Hypothalamus (tissue), 51 donors: ENCODE results near the gene SPHK2.

ENCODE experiments used
- DNase-seq, 51 donors: peaks; one replicate each; lab custom pipeline; 2025; lab: John Stamatoyannopoulos, UW

SPHK2 gene

DNA sequence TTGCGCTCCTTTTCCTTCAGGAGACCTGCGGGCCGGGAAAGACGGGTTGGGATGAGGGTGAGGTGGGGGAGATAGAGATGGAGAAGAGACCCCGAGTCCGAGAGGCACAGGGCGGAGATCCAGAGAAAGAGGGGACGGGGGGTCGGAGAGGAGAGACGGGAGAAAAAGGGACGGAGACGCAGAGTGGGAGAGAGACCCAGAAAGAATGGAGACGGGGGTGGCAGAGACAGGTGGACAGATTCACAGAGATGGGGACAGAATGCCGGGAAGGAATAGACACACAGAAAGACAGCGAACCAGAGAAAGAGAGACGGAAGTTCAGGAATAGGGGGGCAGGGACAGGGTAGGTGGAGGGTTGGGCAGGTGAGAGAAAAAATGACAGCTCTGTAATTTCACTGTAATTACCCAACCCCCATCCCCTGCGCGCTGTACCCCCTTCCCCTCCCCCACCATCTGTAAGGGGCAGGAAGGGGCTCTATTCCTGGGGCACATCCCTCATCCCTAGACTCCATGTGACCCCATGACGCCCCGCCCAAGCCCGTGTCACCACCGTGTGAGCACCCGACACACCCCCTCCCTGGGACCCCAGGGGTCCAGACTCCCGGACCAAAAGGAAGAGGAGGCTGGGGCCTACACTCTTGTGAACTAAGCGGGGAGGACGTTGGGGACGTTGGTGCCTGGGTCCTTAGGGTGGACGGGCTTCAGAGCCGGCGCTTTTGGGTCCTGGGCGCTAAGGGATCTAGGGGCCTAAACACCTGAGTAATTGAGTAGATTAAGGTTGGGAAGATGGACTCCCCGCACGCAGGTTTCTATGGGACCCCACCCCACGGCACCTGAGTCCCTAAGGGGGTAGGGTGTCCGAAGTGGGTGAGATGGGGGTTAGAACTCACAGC lies 16.9 kb downstream of the SPHK2 start:
- DNase-seq, result peak in 33 of 51 donors; percentile 14 to 71 (median 39)

DNA sequence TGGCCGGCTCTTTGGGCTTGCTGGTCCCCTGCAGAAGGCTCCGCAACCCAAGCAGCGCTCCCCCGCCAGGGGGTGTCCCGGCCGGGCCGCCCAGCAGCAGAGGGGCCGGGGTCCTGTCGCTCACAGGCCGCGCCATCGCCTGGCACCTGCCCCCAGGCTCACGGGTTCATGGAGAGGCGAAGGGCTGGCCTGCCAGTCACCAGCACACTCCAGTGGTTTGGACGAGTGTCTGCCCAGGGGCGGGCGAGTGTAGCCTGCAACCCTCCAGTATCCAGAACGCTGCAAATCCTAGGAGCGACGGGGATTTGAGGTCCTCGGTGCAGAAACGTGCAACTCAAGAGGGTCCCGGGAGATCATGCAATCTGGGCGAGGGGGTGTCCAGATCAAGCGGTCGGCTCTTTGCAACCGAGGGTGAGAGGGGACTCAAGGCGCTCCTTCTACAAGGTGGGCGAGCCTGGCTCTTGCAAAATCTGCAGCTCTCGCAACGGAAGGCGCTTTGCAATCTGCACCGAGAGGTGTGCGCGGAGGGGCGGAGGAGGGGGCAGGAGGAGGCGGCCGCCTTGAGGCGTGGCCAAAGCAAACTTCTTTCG lies 17.6 kb downstream of the SPHK2 start, which contains the start of gene DBP:
Gene DBP, minus strand, starts transcription at position 521 of the 590 bp plus-strand sequence. Its CDS starts 385 bp downstream, at position 136.
- DNase-seq, result peak in 21 of 51 donors; percentile 34 to 79 (median 66)

DNA sequence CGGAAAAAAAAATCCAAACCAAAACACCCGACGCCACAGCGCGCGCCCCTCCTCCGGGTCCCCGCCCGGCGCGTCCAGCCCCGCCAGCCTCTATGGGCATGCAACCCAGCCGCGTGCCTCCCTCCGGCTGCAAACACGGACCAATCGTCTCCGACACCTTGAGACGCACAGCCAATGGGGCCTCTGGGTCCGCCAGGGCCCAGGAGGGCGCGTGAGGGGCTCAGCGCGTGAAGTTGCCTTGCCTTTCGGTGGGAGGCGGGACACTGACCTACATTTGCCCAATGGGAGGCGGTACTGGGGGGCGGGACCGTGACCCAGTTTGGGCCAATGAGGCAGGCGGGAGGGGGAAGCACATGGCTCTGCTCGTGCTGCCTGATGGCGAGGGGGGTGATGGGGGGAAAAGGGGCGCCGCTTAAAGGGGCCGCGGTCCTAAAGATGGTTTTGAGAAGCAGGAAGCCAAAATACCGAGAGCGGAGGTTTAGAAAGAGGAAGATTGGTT lies 18.2 kb downstream of the SPHK2 start:
- DNase-seq, result peak; percentile 82 to 100 (median 99)

DNA sequence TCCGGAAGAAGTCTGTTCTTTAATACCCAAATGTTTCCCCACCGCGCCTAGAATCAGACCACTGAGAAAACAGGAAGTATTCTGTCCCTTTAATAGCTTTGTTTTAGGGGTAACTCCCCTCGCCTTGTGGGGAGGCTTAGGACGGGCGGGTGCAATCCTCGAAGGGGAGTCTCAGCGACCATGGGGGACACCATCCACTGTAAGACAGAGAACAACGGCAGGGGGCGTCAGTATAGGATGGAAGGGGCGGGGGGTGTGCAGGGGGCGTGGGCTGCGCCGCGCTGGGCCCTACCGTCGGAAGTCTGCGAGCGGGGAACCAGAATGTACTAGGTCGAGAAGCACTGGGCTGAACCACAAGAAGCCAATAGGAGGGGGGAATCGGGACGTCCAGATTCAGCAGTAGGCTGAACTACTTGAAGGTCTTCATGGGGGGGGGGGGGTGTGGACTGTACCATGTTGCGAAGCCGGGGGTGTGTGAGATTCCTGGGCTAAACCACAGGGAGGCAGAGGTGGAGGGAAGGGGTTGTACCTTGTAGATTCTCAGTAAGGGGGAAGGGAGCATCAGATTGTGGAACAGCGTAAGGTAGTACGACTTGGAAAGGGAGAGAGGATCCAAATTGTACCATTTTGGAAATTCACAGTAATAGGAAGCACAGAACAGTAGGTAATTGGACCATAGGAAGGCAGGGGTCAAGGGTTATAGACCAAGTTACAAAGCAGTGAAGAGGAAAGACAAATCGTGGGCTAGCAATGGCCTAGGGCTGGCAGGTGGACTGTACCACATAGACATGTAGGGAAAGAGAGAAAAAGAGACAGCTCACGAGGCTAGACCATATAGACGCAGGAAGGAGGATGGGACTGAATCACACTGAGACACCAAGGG lies 18.9 kb downstream of the SPHK2 start:
- DNase-seq, result peak; percentile 47 to 95 (median 81)

DNA sequence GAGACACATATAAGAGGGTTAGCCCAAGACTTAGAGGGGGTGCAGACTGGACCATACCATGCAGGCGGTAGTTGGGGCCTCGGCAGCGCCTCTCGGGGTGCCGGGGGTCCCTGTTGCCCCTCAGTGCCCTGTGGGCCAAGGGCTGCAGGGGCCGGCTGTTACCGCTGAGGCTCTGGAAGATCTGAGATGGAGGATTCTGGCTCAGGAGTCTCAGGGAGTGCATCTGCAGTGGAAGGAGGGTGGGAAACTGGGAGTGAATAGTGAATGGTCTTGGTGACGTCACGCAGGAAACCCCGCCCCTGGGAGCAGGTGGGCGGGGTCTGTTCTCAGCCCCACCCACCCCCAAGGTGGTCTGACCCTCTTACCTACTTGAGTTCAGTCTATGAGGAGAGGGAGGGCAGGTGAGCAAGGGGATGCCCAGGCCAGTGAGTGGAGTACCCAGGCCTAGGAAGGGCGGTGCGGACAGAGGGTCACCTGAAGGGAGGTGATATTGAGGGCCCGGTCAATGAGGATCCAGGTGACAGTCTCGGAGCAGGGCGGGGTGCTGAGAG lies 19.6 kb downstream of the SPHK2 start:
- DNase-seq, result peak in 6 of 51 donors; percentile 19 to 42 (median 31)

DNA sequence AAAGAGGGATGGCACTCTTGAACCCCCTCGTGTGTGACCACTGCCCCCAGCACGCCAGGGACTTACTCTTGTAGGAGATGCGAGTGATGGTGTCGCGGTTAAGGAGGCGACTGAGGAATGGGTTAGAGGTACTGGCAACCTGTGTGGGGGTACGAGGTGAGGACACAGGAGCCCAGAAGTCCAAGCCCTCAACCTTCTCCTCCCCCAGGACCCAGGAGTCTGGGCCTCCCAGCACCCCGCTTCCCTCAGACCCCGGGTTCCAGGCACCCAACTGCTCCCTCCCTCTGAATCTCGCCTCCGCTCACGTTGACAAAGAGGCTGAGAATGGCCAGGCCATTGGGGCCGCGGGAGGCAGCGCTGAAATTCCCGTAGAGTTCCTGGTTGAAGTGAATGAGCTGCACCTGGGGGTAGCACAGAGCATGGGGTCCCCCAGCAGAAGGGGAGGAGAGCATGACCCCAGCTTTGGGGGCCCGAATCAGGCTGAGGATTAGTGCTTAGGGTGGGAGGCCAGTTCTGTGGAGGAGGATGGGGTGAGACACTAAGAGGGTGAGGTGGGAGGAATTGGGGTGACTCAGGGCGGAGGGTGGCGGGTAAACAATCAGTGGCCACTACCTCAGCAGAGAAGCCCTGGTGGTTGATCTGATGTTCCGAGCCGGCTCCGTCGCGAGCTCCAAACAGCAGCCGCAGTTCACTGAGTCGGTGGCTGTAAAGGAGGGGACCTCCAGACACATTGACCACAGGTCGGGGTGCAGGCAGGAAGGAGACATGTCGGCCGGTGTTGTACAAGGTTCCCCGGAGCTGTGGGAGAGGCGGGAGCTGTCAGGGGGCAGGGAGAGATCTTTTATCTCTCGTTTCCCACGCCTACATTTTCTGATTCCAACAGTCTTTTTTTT lies 20.4 kb downstream of the SPHK2 start:
- peak in 1 of 51 donors; percentile 21 for DNase-seq

DNA sequence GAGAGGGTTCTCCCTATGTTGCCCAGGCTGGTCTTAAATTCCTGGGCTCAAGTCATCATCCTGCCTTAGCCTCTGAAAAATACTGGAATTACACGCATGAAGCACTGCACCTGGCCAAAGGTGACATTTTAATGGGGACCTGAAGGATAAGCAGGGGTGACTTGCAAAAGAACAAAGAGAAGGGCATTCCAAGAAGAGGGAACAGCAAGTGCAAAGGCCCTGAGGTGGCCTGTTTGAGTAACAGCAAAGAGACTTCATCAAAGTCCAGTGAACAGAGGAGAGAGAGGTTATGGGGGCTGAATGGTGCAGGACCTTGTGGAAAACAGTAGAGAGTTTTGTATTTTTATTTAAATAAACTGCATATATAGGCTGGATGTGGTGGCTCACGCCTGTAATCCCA lies 22.5 kb downstream of the SPHK2 start:
- DNase-seq, result no peak

DNA sequence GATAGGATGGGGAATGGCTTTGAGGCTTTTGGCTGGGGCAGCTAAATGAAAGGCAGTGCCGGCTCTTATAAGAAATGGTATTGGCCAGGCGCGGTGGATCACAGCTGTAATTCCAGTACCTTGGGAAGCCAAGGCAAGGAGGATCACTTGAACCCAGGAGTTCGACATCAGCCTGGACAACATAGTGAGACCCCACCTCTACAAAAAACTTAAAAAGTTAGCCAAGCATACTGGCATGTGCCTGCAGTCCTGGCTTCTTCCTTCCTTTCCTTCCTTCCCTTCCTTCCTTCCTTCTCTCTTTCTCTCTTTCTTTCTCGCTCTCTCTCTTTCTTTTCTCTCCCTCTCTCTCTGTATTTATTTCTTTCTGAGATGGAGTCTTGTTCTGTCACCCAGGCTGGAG lies 23.6 kb downstream of the SPHK2 start:
- DNase-seq, result no peak

DNA sequence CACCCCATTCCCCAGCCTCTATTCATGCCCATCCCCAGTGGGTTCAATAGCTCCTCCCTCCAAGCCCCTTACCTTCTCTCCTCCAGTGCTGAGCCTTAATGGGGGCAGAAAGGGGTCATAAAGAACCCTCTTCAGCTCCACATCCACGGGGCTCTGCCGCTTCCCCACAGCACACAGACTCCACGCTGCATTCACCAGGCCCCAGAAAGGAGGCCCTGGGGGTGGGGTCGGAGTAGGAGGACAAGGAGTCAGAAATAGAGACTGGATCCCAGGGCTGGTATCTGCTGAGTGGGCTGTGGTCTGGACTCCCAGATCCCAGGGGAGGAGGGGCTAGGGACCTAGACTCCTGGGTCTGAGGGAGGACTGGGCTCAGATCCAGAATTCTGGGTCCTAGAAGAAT lies 25.0 kb downstream of the SPHK2 start:
- DNase-seq, result peak in 1 of 51 donors; percentile 61

DNA sequence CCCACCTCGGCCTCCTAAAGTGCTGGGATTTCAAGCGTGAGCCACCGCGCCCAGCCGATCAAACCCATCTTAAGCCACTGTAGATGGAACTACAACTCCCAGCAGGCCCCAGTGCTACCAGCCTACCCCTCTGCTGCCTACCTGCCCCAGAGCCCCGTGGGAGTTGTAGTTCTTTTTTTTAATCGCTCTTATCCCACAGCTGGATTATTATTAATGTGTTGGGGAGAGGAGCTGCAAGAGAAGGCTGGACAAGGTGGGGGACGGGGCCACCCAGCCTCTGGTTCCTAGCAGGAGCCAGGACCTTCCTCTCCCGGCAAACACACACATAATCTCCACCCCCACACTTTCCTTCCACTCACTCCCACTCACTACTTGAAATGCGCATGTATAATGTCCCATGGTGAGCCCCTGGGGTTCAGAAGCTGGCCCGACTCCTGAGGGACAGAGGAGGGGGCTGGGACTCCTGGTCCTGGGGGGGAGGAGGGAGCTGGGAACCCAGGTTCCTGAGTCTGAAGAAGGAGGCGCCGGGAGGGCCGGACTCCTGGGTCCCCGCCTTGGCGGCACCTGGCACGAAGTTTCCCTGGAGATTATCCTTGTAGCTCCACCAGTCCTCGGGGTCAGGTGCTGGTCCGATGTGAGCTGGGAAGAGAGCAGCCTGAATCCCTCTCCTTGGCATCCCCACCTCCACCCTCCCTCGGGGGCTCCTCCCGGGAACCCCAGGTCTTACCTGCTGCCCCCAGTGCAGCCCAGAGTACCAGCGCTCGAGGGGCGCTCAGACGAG lies 25.7 kb downstream of the SPHK2 start:
- DNase-seq, result peak in 47 of 51 donors; percentile 19 to 87 (median 68)

DNA sequence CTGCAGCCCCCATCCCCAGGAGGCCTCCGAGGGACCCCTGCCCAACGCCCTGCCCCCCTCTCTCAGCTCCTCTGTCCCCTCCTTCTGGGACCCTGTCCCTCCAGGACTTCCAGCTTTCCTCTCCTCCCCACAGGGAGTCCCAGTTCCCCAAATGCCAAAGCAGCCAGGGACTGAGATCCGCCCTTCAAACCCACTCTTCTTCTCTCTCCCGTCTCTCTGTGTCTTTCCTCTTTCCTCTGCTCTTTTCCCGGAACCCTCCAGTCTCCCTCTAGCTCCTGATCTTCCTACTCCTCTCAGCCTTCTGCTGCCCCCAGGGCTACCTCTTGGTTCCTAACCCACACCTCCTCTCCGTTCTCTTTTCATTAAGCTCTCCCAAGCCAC lies 26.3 kb downstream of the SPHK2 start:
- DNase-seq, result peak in 3 of 51 donors; percentile 17 to 49 (median 42)

DNA sequence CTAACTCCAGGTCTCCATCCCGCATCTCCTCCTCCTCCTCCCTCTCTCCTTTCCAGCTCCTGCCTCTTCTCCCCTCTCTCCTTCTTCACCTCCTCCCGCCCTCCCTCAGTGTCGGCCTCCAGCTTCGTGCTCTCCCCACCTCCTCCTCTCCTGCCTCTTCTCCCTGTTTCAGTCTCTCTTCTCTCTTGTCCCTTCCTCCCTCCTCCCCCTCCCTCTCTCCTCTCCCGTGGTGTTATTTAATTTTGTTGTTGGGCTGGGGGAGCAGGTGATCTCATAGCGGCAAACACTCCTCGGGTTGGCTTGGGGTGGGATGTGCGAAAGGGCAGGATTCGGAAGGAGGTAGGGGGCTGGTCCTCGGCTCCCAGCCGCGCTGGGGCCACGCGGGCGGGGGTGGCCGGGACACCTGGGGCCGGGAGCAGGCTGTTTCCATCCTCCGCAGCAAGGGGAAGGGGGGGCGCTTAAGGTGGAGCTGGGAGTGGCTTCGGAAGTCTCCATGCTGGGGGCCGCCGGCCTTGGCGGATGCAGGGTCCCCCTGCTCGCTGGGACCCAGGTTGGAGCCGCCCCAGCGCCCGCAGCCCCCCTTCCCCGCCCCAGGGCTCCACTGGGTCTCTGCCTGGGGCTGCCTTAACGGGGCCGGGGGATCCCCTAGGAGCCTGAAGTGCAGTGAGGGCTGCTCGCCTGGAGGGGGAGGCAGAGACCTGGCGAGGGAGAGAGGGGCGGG lies 26.9 kb downstream of the SPHK2 start, which contains the start of gene CA11:
Gene CA11, minus strand, starts transcription at position 187 of the 721 bp plus-strand sequence. CDS start 555 bp downstream, outside the sequence.
- peak; percentile 67 to 97 (median 86) for DNase-seq

DNA sequence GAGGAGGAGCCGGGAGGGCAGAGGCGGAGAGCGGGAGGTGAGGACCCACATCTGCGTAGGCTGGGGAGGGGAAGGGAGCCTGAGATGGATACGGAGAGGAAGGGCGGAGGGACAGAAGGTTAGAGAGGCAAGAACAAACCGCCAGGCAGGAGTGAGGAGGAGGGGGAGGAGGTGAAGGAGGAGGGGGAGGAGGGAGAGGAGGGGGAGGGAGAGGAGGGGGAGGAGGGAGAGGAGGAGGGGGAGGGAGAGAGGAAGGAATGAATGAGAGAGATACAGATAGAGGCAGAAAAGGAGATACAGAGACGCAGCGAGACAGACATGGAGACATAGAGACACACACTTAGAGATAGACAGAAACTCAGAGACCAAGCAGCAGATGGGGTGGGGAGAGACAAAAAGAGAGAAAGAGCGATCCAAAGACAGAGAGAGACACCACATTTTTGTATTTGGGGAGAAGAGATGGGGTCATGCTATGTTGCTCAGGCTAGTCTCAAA lies 27.5 kb downstream of the SPHK2 start:
- DNase-seq, result no peak

DNA sequence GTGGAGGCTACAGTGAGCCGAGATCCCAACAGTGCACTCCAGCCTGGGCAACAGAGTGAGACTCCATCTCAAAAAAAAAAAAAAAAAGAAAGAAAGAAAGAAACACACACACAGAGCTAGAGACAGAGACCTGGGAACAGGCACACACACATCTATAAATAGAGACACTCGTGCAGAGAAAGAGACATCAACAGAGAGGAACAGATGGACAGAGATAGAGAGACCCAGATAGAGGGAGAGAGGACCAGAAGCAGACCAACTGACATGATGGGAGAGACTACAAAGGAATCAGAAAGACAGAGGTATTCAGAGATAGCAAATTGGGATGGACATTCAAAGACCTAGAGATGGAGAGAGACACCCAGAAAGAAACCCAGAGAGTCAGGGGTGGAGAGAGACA lies 28.8 kb downstream of the SPHK2 start:
- no peak for DNase-seq

DNA sequence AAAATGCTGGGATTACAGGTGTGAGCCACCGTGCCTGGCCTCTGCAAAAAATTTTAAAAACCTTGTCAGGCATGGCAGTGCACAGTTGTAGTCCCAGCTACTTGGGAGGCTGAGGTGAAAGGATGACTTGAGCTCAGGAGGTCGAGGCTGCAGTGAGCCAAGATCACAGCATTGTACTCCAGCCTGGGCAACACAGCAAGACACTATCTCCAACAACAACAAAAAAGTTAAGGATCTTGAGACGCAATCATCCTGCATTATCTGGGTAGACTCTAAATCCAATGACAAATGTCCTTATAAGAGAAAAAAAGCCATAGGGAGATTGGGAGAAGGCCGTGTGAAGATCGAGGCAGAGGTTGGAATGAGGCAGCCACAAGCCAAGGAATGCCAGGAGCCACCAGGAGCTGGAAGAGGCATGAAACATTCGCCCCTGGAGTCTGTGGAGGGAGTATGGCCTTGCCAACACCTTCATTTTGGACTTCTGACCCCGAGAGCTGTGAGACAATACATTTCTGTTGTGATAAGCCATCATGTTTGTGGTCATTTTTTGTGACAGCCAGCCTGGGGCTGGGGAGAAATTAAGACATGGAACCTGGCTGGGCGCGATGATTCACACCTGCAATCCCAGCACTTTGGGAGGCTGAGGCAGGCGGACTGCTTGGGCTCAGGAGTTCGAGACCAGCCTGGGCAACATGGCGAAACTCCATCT lies 31.8 kb downstream of the SPHK2 start:
- DNase-seq, result no peak

DNA sequence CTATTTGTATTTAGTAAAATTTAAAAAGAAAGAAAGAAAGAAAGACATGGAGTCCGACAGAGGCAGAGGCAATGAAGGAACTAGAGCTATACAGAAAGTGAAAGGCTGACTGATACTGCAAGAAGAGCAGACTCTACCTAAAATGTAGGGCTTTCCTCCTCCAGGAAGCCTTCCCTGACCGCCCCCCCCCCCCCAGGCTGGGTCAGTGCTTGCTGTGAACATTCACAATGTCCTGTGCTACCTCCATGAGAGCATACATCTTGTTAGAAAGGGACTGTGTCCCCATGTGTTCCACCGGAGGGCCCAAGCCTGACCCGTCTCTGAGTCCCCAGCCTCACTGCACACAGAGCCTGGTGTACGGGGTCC lies 32.4 kb downstream of the SPHK2 start:
- no peak for DNase-seq
